ENCODE measurements around the gene TNIK.

Gene TNIK

DNA sequence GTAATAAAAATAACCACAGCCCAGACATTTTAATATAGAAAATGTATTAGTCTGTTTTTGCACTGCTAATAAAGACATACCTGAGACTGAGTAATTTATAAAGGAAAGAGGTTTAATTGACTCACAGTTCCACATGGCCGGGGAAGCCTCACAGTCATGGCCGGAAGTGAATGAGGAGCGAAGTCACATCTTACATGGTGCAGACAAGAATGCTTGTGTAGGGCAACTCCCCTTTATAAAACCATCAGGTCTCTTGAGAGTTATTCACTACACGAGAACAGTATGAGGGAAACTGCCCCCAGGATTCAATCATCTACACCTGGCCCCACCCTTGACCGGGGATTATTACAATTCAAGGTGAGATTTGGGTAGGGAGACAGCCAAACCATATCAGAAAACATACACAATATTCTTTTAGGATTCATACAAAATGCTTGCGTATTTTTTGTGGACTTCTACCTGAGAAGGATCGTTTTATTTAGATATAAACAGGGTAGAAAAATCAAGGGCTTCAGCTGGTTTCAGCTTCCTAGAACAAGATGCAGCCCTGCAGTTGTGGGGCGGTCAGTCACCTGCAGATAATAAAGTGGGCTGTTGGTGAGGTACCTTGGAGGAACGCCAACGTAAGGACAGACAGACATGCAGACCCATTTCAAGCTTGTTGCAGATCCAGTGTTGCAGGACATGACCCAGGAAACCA is 101.9 kb downstream of the TNIK start:
- no peak for DNase-seq

DNA sequence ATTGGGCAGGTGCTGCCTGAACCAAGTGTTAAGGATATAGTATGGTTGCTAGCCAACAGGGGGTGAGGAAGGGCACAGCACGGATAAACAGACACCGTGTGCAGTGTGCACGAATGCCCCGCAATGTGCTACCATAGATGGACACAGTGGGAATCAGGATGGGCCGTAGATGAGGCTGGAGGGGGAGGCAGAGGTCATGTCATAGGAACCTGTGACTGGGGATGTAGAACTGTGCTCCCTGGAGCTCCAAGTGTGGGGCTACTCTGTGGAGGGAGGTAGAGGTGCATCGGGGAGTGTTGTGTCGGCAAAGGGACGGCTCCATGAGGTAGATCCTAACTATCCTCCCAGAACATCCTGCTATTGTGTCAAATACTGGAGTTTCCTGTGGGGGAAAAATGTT is 102.5 kb downstream of the TNIK start:
- DNase-seq, result no peak

DNA sequence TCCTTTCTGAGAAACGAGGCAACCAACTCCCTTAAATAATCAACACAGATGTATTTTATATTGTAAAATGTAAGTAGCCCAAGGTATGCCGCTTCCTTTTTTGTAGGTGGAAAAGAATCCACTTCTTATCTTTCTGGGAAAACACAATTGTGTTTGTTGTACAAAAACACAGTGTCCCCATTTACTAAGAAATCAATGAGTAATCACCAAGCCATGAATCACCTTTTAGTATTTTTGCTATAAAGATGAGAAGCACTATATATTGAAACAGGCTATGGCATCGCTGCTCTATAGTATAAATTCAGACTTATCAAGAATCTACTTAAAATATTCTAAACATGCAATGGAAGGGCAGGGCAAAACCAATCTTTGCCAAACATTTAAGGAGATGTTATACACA is 104.0 kb downstream of the TNIK start:
- no peak for DNase-seq

DNA sequence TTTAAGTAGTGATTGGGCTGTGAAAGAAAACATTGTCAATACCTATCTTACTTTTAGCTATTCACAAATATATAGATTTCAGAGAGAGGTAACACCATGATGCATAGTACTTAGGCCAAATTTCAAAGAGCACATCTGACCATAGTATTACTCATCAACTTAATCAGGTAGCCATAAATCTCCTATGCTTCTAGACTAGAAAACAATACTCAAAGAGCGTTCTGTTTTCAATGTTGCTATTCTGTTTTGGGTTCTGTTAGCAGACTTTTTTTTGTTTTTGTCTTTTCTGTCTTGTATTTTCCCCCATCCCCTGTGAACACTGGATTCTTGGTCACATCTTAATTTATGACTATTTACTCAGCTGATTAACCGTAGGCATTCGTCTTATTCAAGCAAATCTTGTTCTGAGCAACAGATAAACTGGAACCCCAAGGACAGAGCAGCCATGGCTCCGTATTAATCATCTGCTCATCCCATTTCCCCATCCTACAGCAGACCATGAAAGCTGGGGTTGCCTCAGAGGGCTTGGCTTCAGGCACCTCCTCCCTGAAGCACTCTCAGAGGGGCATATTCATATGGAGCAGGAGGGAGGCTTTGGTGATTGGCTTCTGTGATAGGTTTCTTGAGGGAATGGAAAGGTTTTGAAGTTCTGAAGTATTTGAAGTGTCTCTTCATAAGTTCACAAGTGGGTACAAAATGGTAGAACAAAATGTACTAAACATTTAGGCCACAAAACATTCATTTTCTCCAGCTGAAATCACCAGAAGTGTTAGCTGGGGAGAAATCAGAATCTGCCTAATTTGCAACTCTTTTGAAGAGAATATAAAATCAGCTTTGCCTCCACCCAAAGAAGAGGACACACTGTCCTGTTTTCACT is 105.3 kb downstream of the TNIK start:
- DNase-seq, result no peak

DNA sequence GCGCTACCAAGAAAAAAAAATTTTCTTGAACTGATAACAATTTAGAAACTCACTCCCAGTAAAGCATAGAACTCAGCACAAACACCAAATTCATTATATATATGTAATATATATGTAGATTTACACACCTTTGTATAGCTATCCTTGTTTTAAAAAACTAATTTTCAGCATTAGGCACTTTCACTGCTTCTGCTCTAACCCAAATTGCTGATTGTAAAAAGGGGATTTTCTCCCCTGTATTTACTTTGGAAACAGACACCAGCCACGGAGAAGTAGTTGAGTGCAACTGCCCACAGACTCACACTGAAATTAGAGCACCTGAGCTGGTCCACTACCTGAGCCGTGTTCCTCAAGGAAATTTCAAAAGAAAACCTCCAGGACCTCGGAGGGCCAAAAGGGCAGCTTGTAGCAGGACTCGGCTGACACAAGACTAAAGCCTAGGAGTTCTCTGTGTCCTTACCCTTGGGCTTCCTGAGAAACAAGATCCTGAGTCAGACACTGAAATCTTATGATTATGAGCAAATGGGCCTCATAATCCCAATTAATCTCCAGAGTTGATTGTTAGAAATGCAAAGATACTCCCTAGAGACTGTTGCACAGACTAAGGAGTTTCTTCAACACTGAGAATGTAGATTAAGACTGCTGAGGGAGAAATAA is 106.0 kb downstream of the TNIK start:
- no peak for DNase-seq

DNA sequence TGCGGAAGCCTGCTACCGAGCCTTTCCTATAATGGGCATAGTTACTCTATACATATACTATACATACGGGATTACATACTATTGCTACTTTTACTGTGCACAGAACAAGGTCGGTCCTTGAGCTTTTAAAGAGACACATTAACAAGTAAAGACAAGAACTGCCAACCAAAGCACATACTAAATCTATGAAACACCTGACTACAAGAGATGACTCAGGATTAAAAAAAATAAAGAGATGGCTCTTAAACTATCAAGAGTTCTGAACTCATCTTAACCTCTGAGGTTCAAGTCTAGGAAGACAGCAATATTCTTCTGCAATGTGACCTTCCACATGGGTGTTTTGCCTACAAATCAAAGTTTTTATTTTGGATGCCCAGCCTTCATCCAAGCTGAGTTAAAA is 106.8 kb downstream of the TNIK start:
- no peak for DNase-seq

DNA sequence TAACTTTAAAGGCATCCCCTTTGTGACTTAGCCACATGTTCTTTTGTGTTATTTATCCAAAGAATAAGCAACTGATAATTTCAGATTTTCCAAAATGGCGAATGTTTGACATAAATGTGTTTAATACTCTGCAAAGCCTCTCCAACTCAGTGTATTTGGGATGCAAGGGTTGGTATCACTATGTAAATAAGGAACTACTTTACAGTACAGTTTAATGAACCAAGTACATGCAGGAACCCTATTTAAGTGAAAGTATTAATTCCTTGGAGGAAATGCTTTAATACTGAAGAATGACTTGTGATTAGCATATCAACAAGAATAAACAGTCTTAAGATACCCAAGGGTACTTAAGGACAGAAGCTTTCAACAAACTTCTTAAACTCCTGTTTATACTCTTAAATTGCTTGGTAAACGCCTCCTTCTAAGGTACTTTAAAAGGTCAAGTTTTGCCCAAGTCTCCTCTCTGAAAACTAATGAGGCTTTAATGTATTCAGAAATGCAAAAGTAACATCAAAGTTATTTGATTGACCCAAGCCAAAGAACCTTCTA is 107.7 kb downstream of the TNIK start:
- DNase-seq, result no peak

DNA sequence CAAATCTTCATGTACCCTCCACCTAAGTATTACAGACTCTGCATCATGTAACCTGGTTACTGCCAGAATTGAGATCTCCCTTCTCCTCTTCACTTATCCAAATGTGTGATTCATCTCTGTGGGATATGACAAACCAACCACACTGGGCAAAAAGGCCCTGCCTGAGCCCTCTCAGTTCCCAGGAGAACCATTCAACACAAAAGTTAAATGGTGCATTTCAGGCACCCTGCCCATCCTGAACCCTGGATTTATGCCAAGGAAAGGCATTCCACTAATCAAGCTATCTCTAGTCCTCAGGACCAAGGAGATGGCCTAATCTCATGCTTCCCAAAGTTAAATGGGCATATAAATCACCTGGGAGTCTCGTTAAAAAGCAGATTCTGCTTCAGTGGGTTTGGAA is 108.5 kb downstream of the TNIK start:
- no peak for DNase-seq

DNA sequence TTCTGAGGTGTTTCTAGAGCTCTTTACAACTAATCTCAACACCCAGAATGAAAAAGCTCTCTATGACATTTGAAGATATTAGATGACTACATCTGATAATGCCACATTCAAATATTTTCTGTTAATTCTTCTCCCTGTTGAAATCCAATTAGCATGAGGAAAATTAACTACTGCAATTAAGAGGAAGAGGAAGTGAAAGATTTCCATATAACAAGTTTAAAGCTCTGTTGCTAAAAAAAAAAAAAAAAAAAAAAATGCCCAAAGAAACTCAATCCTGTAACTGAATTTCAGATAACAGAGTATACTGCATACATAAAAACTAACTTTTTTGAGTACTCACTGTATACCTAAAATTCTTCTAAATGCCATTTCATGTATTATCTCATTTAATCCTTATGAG is 109.8 kb downstream of the TNIK start:
- no peak for DNase-seq

DNA sequence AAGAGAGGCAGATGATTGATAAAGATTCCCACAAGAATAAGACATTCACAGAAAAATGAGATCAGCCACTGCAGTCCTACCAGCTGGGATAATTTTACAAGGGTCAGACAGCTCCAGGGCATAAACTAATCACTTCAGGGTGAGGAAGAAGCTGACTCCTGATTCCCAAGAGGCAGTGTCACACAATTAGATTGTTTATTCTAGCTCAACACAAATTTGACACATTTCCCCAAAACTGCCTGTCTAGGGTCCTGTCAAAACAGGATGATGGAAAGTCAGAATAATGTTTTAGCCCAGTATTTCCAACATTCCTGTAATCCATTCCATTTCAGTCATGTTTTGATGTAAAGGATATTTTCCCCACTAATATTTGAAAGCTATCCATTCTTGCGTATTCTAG is 110.8 kb downstream of the TNIK start:
- no peak for DNase-seq

DNA sequence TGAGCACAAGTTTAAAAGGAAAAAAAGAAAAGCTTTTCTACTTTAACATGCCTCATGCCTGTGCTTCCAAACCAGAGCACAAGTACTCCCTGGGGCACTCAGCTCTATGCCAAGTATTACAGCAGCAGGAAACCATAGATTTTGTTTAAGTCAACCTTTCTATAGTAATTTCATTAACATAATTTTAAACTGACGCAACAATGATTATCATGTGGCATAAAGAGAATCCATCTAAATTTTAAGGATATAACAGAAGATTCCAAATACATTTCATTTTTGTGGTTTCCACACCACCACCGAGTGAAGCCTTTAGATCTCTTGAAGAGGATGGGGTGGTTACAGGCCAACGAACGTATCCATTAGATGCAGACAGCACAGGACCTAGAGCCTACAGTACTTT is 112.1 kb downstream of the TNIK start:
- DNase-seq, result no peak

DNA sequence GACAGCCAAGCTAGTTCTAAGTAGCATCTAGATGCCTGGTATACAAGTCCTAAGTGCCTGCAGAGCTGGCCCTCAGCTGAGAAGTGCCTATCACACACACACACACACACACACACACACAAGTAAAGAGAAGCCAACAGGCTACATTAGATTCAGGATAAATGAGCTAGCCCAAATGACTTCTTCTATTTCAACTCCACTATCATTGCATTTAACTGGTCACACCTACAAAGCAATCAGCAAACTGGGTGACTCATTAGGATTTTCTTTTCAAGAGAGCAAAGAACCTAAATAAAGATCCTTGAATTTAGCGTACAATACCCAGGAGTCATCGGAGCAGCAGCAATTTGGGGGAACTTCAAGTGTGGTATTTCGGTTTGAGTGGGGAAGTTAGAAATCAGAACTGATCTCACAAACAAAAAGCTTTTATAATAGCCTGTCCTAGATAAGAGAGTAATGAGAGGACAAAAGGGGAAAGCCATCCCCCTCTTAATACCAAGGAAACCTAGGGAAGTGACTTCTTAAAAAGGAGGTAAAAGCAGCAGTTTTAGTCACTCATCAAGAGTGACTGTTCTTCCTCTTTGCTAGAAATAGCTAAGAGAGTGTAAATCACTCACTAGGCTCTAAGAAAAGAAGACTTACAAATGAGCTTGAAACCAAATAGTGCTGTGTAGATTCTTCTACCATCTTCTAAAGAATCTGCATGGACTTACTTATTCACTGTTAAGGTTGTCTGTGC is 112.7 kb downstream of the TNIK start:
- no peak for DNase-seq

DNA sequence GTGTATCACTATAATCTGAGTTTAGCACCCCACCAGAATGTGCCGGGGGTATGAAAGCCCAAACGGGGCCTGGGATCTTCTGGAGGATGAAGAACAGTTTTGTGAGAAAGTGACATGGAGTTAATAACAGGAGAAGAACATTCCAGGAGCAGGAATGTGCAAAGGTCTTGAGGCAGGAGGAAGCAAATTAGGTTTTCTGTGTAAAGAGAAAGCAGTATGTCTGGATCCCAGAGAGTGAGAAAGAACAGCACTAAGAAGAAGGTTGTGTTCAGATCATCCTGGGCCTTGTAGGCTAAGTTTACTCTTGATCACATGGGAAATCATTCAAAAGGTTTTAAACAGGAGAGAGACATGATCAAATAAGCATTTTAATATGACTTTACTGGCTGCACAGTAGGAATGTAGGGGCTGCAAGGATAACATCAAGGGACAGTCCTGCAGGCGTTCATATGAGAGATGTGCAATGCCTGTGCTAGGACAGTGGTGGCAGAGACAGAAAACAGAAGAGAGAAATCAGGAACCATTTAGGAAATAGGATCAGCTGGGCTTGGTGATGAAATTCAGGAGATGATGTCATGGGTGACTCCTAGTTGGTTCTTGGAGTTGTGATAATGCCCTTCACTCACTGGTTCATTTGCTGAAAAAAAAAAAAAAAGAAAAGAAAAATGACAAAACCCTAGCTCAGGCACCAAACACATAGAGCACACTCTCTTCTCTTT is 113.5 kb downstream of the TNIK start:
- no peak for DNase-seq

DNA sequence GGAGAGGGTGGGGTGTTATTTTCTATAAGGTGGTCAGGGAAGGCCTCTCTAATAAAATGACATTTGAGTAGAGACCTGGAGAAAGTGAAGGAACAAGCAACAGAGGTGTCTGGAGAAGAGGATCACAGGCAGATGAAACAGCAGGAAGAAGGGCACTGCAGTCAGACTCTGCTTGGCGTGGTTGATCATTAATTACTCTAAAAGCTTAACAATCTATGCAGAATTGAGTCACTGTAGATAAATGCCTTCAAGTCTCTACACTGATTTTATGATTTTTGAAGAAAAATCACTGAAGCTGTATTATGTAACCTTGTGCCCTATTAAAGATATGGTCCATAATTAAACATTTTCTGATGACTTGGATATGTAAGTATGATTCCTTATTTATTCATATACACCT is 114.2 kb downstream of the TNIK start:
- no peak for DNase-seq

DNA sequence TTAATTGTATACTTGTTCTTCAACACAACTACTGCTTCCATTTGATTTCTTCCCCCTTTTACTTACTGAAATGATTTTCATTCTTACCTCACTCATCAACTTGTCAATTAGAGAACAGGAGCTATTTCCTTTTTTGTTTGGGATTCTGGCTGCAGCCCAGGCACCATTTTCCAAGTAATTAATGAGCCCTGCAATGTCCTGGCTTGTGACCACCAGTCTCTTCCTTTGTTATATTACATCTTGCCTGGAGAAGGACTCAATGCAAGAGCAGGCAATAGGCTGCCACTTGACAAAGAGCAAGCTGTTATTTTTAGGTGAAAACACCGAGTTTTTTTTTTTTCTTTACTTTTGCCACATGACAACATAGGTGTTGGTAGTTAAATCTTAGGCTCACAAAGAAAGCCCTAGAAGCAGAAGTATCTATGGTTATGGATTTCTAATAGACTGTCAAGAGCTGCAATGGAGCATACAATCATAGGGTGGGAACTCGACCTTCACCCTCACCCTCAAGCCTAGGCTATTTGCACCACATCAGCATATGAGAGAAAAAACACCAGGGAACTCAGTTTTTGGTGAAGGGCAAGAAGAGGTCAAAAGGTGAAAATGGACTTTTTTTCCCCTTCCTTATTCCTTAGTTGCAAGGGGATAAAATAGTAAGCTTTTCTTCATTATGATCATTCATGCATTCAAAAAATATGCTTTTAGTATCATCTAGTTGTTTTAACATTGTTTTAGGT is 114.9 kb downstream of the TNIK start:
- no peak for DNase-seq

DNA sequence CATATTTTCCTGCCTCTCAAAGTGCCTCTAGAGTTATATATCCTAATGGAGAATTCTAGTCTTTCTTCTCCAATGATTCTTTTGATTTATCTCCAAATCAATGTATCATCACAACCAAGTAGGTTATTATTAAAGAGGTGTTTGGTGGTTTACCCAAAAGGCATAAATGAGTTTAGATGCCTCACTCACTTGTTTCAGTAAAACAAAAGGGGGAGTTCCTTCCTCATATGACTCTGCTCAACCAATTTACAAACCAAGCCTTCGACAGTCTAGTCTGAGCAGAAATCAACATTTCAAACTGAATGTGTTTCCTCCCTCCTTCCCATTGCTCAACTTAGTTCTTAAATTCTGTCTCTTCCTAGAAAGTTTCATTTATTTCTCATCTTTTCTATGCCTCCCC is 116.5 kb downstream of the TNIK start:
- no peak for DNase-seq

DNA sequence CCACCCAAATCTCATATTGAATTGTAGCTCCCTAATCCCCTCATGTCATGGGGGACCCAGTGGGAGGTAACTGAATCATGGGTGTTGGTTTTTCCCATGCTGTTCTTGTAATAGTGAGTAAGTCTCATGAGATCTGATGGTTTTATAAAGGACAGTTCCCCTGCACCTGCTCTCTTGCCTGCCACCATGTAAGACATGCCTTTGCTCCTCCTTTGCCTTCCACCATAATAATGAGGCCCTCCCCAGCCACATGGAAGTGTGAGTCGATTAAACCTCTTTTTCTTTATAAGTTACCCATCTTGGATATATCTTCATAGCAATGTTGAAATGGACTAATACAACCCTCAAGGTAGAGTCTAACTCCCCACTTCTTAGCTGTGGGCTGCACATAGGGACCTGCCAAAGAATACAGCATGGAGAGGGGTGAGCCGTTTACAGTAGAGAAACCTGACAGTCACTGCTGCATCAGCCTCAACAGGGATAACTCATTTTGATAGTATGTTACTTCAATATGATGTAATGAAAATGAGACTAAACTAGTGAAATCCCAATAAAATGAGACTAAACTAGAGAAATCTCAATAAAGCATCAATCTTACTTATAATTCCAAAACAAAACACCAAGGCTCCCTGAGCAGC is 117.3 kb downstream of the TNIK start:
- no peak for DNase-seq

DNA sequence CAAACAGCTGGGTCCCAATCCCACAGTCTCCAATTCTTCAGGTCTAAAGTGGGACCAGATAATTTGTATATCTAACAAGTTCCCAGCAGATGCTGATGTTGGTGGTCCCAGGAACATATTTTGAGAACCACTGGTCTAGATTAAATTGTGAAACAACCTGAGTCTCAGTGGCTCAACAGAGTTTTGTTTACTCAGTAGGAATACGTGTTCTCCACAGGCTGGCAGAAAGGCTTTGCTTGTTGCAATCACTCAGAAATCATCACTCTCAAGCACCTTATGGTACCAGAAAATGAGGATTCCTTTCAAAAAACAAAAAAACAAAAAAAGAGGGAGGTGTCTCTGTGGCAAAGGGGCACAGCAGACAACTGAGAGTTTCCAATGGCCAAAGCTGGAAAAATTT is 118.0 kb downstream of the TNIK start:
- no peak for DNase-seq

DNA sequence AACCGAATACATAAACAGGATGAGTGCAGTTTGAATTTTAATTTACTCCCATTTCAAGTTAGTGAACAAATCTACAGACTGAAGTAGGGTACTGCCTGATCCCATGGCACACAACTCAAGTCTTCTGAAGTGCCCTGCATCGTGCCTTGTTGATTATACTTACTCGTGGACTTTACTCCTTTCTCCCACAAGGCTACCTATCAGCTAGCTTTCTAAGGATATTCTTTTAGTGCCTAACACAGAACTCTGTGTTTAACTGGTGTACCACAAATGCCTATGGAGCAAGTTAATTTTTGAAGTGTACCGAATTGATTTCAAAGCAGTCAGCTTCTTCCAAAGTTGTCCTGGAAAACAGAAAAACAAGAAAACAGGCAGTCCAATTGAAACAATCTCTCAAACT is 119.8 kb downstream of the TNIK start:
- DNase-seq, result no peak

DNA sequence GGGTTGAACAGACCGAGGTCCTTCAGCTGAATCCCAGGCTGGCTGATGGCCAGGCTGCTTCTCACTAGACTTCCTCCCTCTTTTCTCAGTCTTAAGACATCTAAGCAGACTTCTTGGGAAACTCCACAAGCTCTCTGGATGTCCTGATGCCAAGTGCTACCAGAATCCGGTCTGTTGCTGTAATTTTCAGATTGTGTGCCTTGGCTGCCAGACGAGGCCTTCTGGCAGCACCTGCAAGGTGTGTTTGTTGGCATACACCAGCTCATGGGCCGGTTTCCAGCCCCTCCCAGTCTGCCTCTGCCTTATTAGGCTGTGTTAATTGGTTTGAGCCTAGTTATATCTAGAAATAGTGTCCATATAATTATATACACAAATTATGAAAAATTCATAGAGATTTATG is 120.6 kb downstream of the TNIK start:
- DNase-seq, result no peak

DNA sequence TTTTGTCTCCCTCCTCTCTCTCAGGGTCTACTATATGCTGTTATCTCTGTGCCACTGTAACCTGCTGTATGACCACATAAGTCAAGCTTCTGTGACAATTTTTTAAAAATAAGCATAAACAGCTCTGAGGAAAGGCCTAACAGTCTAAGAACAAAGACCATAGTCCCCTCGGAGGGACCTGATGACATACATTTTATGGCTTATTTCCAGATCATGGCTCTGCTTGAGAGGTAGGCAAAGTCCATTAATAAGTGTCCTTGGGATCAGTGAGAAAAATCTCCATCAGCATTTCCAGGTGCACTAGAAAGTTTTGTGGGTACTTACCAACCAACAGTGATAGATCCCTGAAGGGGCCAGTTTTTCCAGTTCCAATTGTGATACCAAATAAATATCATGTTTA is 123.8 kb downstream of the TNIK start:
- no peak for DNase-seq
